Measurements from ENCODE around the gene PDE7B. TPM values are rescaled to one million over a fixed set of nuclear protein-coding genes. Genes with fewer than 3 reads are reported as not detected.
A peak's percentile ranks its signal among the peaks of the same experiment; 100 is the strongest.

Gene PDE7B
- total and polyA plus RNA-seq, 3 experiments from 2014 or later, result 0.04 to 0.24 (median 0.07) TPM

DNA sequence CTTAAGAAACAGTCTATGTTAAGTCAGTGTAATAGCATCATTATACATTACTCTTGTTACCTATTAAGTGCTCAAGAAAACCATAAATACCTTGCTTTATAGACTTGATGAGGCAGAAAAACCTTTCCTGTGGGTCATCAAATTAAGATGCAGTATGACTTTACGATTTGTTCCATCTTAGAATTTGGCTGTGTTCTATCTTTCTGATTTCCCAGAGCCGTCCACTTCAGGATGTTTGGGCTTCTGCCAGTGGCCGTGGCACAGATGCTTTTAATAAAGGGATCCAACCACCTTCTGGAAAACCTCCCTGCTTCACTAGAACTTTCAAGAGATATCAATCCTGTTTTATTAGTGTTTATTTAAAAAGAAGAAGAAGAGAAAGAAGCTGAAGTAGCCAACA, 71.2 kb downstream of the PDE7B start:
- Histone ChIP-seq H3K4me1 (ENCODE audit: insufficient read depth, low read length) (no peaks in the 10 kb centered on the region), H3K27me3 (ENCODE audit: insufficient read depth, low read length, poor library complexity, severe bottlenecking) (no peaks in the 10 kb centered on the region), H3K27ac (ENCODE audit: low read depth, low read length) (no peak overlapping the region), H3K9me3 (ENCODE audit: low read length) (no peaks in the 10 kb centered on the region), H3K4me3 (ENCODE audit: low read length) (no peak overlapping the region), H3K36me3 (ENCODE audit: insufficient read depth, low read length) (no peaks in the 10 kb centered on the region)
- no peak for DNase-seq
- Mint-ChIP-seq H3K27me3 (peaks cover 9 to 38% of the 10 kb centered on the region in 2 donors), H3K4me1 (no peaks in the 10 kb centered on the region), H3K4me3 (no peak overlapping the region), H3K36me3 (no peaks in the 10 kb centered on the region), H3K9me3 (no peaks in the 10 kb centered on the region), H3K27ac (no peak overlapping the region)
- POLR2A ChIA-PET, result no interaction called here
- CTCF ChIA-PET, result no interaction called here

GRCh38 chr6:135932651-135933050, 81.2 kb downstream of the PDE7B start:
- no peak overlapping the region for H3K27ac ChIP-seq (ENCODE audit: low read depth, low read length)

GRCh38 chr6:135935941-135936601, 84.6 kb downstream of the PDE7B start:
- H3K27me3 Mint-ChIP-seq, result no peaks in the 10 kb centered on the region
- DNase-seq, result no peak
- POLR2A ChIA-PET, result no interaction called here
- H3K27ac ChIP-seq (ENCODE audit: low read depth, low read length), result no peak overlapping the region
- no peak overlapping the region for H3K4me3 ChIP-seq (ENCODE audit: low read length)
- H3K27ac Mint-ChIP-seq, result no peak overlapping the region
- H3K36me3 Mint-ChIP-seq, result no peaks in the 10 kb centered on the region
- no peaks in the 10 kb centered on the region for H3K9me3 Mint-ChIP-seq
- no peaks in the 10 kb centered on the region for H3K36me3 ChIP-seq (ENCODE audit: insufficient read depth, low read length)
- H3K4me3 Mint-ChIP-seq, result no peak overlapping the region
- CTCF ChIA-PET, result no interaction called here
- no peaks in the 10 kb centered on the region for H3K27me3 ChIP-seq (ENCODE audit: insufficient read depth, low read length, poor library complexity, severe bottlenecking)
- no peaks in the 10 kb centered on the region for H3K4me1 Mint-ChIP-seq
- no peaks in the 10 kb centered on the region for H3K9me3 ChIP-seq (ENCODE audit: low read length)
- H3K4me1 ChIP-seq (ENCODE audit: insufficient read depth, low read length), result no peaks in the 10 kb centered on the region

More at GRCh38 chr6:135932651-135933050, 81.2 kb downstream of the PDE7B start:
- Histone ChIP-seq H3K4me1 (ENCODE audit: insufficient read depth, low read length) (no peaks in the 10 kb centered on the region), H3K27me3 (ENCODE audit: insufficient read depth, low read length, poor library complexity, severe bottlenecking) (no peaks in the 10 kb centered on the region), H3K4me3 (ENCODE audit: low read length) (no peak overlapping the region), H3K36me3 (ENCODE audit: insufficient read depth, low read length) (no peaks in the 10 kb centered on the region), H3K9me3 (ENCODE audit: low read length) (no peaks in the 10 kb centered on the region)
- CTCF ChIA-PET, result no interaction called here
- POLR2A ChIA-PET, result no interaction called here
- no peak overlapping the region for H3K4me3 Mint-ChIP-seq
- H3K9me3 Mint-ChIP-seq, result peaks cover 0 to 6% (median 0%) of the 10 kb centered on the region in 5 donors
- H3K27me3 Mint-ChIP-seq, result no peaks in the 10 kb centered on the region
- no peak overlapping the region for H3K27ac Mint-ChIP-seq
- no peaks in the 10 kb centered on the region for H3K4me1 Mint-ChIP-seq
- H3K36me3 Mint-ChIP-seq, result no peaks in the 10 kb centered on the region
- no peak for DNase-seq

GRCh38 chr6:135936606-135937005, 85.1 kb downstream of the PDE7B start:
- Histone ChIP-seq H3K4me1 (ENCODE audit: insufficient read depth, low read length) (no peaks in the 10 kb centered on the region), H3K4me3 (ENCODE audit: low read length) (no peak overlapping the region), H3K27ac (ENCODE audit: low read depth, low read length) (no peak overlapping the region), H3K27me3 (ENCODE audit: insufficient read depth, low read length, poor library complexity, severe bottlenecking) (no peaks in the 10 kb centered on the region), H3K9me3 (ENCODE audit: low read length) (no peaks in the 10 kb centered on the region), H3K36me3 (ENCODE audit: insufficient read depth, low read length) (no peaks in the 10 kb centered on the region)
- no peak for DNase-seq
- H3K27ac Mint-ChIP-seq, result no peak overlapping the region
- no peaks in the 10 kb centered on the region for H3K4me1 Mint-ChIP-seq
- no peaks in the 10 kb centered on the region for H3K36me3 Mint-ChIP-seq
- no peaks in the 10 kb centered on the region for H3K27me3 Mint-ChIP-seq
- ChIA-PET POLR2A (no interaction called here), CTCF (no interaction called here)
- no peaks in the 10 kb centered on the region for H3K9me3 Mint-ChIP-seq
- H3K4me3 Mint-ChIP-seq, result no peak overlapping the region

DNA sequence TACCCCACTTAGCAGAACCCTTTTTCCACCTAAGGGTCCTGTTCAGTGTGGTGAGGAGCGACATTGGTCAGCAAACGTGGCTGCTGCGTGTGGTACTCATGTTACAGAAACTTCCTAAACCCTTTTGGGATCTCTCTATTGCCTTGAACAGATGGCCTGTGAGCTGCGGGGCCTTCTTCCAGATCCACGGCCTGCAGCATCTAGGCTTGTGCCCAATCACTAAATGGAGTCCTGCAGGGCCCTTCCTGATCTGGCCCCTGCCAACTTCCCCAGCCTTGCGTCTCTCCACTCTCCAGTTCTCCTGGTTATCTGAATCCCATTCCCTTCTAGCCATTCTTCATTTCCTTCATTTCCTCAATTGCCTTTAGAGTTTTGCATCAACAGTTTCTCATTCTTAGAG, 85.6 kb downstream of the PDE7B start:
- Mint-ChIP-seq H3K4me1 (no peaks in the 10 kb centered on the region), H3K9me3 (no peaks in the 10 kb centered on the region), H3K27ac (no peak overlapping the region), H3K27me3 (no peaks in the 10 kb centered on the region), H3K36me3 (no peaks in the 10 kb centered on the region), H3K4me3 (no peak overlapping the region)
- Histone ChIP-seq H3K9me3 (ENCODE audit: low read length) (no peaks in the 10 kb centered on the region), H3K27ac (ENCODE audit: low read depth, low read length) (no peak overlapping the region), H3K4me3 (ENCODE audit: low read length) (no peak overlapping the region), H3K36me3 (ENCODE audit: insufficient read depth, low read length) (no peaks in the 10 kb centered on the region), H3K27me3 (ENCODE audit: insufficient read depth, low read length, poor library complexity, severe bottlenecking) (no peaks in the 10 kb centered on the region), H3K4me1 (ENCODE audit: insufficient read depth, low read length) (no peaks in the 10 kb centered on the region)
- CTCF ChIA-PET, result no interaction called here
- no peak for DNase-seq
- POLR2A ChIA-PET, result no interaction called here

- DNase-seq, result no peak
- ChIA-PET CTCF (interaction anchor here (1.4 kb wide), 1 partner anchor 403 kb away, joined by 5 read pairs; no protein-coding TSS in a partner anchor), POLR2A (no interaction called here)
- Mint-ChIP-seq H3K4me3 (no peak overlapping the region), H3K27ac (peak overlapping the region in 1 of 8 donors; percentile 43), H3K36me3 (no peaks in the 10 kb centered on the region), H3K27me3 (peaks cover 0 to 3% of the 10 kb centered on the region in 2 donors), H3K4me1 (no peaks in the 10 kb centered on the region), H3K9me3 (no peaks in the 10 kb centered on the region)
- no peaks in the 10 kb centered on the region for H3K9me3 ChIP-seq (ENCODE audit: low read length)
- no peaks in the 10 kb centered on the region for H3K36me3 ChIP-seq (ENCODE audit: insufficient read depth, low read length)
- H3K27me3 ChIP-seq (ENCODE audit: insufficient read depth, low read length, poor library complexity, severe bottlenecking), result no peaks in the 10 kb centered on the region
- no peaks in the 10 kb centered on the region for H3K4me1 ChIP-seq (ENCODE audit: insufficient read depth, low read length)
- H3K27ac ChIP-seq (ENCODE audit: low read depth, low read length), result no peak overlapping the region
- no peak overlapping the region for H3K4me3 ChIP-seq (ENCODE audit: low read length)
Observed at GRCh38 chr6:135938576-135939207, 87.2 kb downstream of the PDE7B start.

GRCh38 chr6:135939208-135939591, 87.7 kb downstream of the PDE7B start:
- Histone ChIP-seq H3K9me3 (ENCODE audit: low read length) (no peaks in the 10 kb centered on the region), H3K4me3 (ENCODE audit: low read length) (no peak overlapping the region), H3K27ac (ENCODE audit: low read depth, low read length) (no peak overlapping the region), H3K27me3 (ENCODE audit: insufficient read depth, low read length, poor library complexity, severe bottlenecking) (no peaks in the 10 kb centered on the region), H3K36me3 (ENCODE audit: insufficient read depth, low read length) (no peaks in the 10 kb centered on the region), H3K4me1 (ENCODE audit: insufficient read depth, low read length) (no peaks in the 10 kb centered on the region)
- no peak overlapping the region for H3K4me3 Mint-ChIP-seq
- ChIA-PET POLR2A (no interaction called here), CTCF (interaction anchor here (1.4 kb wide), 1 partner anchor 403 kb away, joined by 5 read pairs; no protein-coding TSS in a partner anchor)
- no peaks in the 10 kb centered on the region for H3K9me3 Mint-ChIP-seq
- H3K36me3 Mint-ChIP-seq, result no peaks in the 10 kb centered on the region
- no peak overlapping the region for H3K27ac Mint-ChIP-seq
- no peak for DNase-seq
- H3K4me1 Mint-ChIP-seq, result no peaks in the 10 kb centered on the region
- peaks cover 1 to 7% of the 10 kb centered on the region in 2 donors for H3K27me3 Mint-ChIP-seq

GRCh38 chr6:135940616-135941167, 89.2 kb downstream of the PDE7B start:
- Histone ChIP-seq H3K27ac (ENCODE audit: low read depth, low read length) (no peak overlapping the region), H3K9me3 (ENCODE audit: low read length) (no peaks in the 10 kb centered on the region), H3K36me3 (ENCODE audit: insufficient read depth, low read length) (no peaks in the 10 kb centered on the region), H3K4me1 (ENCODE audit: insufficient read depth, low read length) (no peaks in the 10 kb centered on the region), H3K4me3 (ENCODE audit: low read length) (no peak overlapping the region), H3K27me3 (ENCODE audit: insufficient read depth, low read length, poor library complexity, severe bottlenecking) (no peaks in the 10 kb centered on the region)
- H3K4me1 Mint-ChIP-seq, result no peaks in the 10 kb centered on the region
- DNase-seq, result no peak
- no peaks in the 10 kb centered on the region for H3K36me3 Mint-ChIP-seq
- H3K27ac Mint-ChIP-seq, result no peak overlapping the region
- ChIA-PET CTCF (no interaction called here), POLR2A (interaction anchor here (0.6 kb wide), 1 partner anchor 148 kb away, joined by 3 read pairs; no protein-coding TSS in a partner anchor)
- no peaks in the 10 kb centered on the region for H3K9me3 Mint-ChIP-seq
- H3K27me3 Mint-ChIP-seq, result peaks cover 1 to 7% of the 10 kb centered on the region in 2 donors
- no peak overlapping the region for H3K4me3 Mint-ChIP-seq

All from CD8-positive, alpha-beta memory T cell (primary cell).